NCI-H524 (cell line): ENCODE data around the gene PRICKLE2.

ENCODE experiments used
- DNase-seq, 2 experiments: peaks; one replicate each; lab custom pipeline; 2025; lab: John Stamatoyannopoulos, UW

The PRICKLE2 gene

GRCh38 chr3:64247991-64248646, 22.9 kb upstream of the PRICKLE2 start:
- DNase-seq, result no peak

- DNase-seq, result peak; percentile 36 to 64
Measured at GRCh38 chr3:64244011-64244942, 19.0 kb upstream of the PRICKLE2 start.

- DNase-seq, result peak; percentile 16 to 50
Measured at GRCh38 chr3:64242435-64242834, 17.2 kb upstream of the PRICKLE2 start.

GRCh38 chr3:64240959-64241358, 15.7 kb upstream of the PRICKLE2 start:
- no peak for DNase-seq

- no peak for DNase-seq
Measured at GRCh38 chr3:64240396-64240795, 15.1 kb upstream of the PRICKLE2 start.

GRCh38 chr3:64239841-64240240, 14.6 kb upstream of the PRICKLE2 start:
- DNase-seq, result no peak

- peak; percentile 54 to 80 for DNase-seq
Measured at GRCh38 chr3:64238971-64239667, 13.9 kb upstream of the PRICKLE2 start.

GRCh38 chr3:64237083-64237482, 11.8 kb upstream of the PRICKLE2 start:
- peak; percentile 9 to 56 for DNase-seq

GRCh38 chr3:64235605-64236004, 10.3 kb upstream of the PRICKLE2 start:
- no peak for DNase-seq

- DNase-seq, result no peak
Measured at GRCh38 chr3:64234571-64234970, 9.3 kb upstream of the PRICKLE2 start.

GRCh38 chr3:64232821-64233220, 7.6 kb upstream of the PRICKLE2 start:
- no peak for DNase-seq

- DNase-seq, result no peak
Measured at GRCh38 chr3:64229903-64230302, 4.6 kb upstream of the PRICKLE2 start.

GRCh38 chr3:64228110-64228509, 2.8 kb upstream of the PRICKLE2 start:
- peak; percentile 5 to 6 for DNase-seq

- DNase-seq, result no peak
Measured at GRCh38 chr3:64226730-64227129, 1.5 kb upstream of the PRICKLE2 start.

- no peak for DNase-seq
Measured at GRCh38 chr3:64225695-64226499, 631 bp upstream of the PRICKLE2 start.

- DNase-seq, result peak; percentile 53 to 72
Measured at GRCh38 chr3:64223791-64224745, 1.2 kb downstream of the PRICKLE2 start.

- DNase-seq, result no peak
Measured at GRCh38 chr3:64222501-64223111, 2.7 kb downstream of the PRICKLE2 start.

GRCh38 chr3:64221571-64222257, 3.6 kb downstream of the PRICKLE2 start:
- no peak for DNase-seq

- no peak for DNase-seq
Measured at GRCh38 chr3:64220161-64220914, 4.9 kb downstream of the PRICKLE2 start.
